ENCODE results near the gene BTD. TPM values are rescaled to one million over a fixed set of nuclear protein-coding genes. Genes with fewer than 3 reads are reported as not detected.

The BTD gene
- total RNA-seq, 1 donor from 2014 or later, result 13.1 TPM

GRCh38 chr3:15576475-15576874 lies 25.1 kb upstream of the BTD start:
- H3K4me1 Mint-ChIP-seq (ENCODE audit: unreplicated experiment), result no peaks in the 10 kb centered on the region
- peaks cover 9% of the 10 kb centered on the region for H3K36me3 Mint-ChIP-seq (ENCODE audit: low read depth, unreplicated experiment)
- TF ChIP-seq CTCF (IDR thresholded peaks at IDR 0.05; ENCODE audit: unreplicated experiment), result no peak
- H3K9me3 Mint-ChIP-seq (ENCODE audit: unreplicated experiment), result no peaks in the 10 kb centered on the region
- peaks cover 1% of the 10 kb centered on the region for H3K27me3 Mint-ChIP-seq (ENCODE audit: unreplicated experiment)
- H3K27ac Mint-ChIP-seq (ENCODE audit: unreplicated experiment), result no peak overlapping the region
- no peak for DNase-seq (ENCODE audit: low spot score)
- no peak overlapping the region for H3K4me3 Mint-ChIP-seq (ENCODE audit: unreplicated experiment)

GRCh38 chr3:15578289-15578867 lies 23.2 kb upstream of the BTD start:
- Mint-ChIP-seq H3K36me3 (ENCODE audit: low read depth, unreplicated experiment) (peaks cover 12% of the 10 kb centered on the region), H3K4me1 (ENCODE audit: unreplicated experiment) (no peaks in the 10 kb centered on the region), H3K4me3 (ENCODE audit: unreplicated experiment) (no peak overlapping the region), H3K27ac (ENCODE audit: unreplicated experiment) (no peak overlapping the region), H3K27me3 (ENCODE audit: unreplicated experiment) (peaks cover 1% of the 10 kb centered on the region), H3K9me3 (ENCODE audit: unreplicated experiment) (no peaks in the 10 kb centered on the region)
- no peak for DNase-seq (ENCODE audit: low spot score)
- no peak for TF ChIP-seq CTCF (IDR thresholded peaks at IDR 0.05; ENCODE audit: unreplicated experiment)

- no peaks in the 10 kb centered on the region for H3K4me1 Mint-ChIP-seq (ENCODE audit: unreplicated experiment)
- H3K4me3 Mint-ChIP-seq (ENCODE audit: unreplicated experiment), result no peak overlapping the region
- no peak overlapping the region for H3K27ac Mint-ChIP-seq (ENCODE audit: unreplicated experiment)
- peaks cover 12% of the 10 kb centered on the region for H3K36me3 Mint-ChIP-seq (ENCODE audit: low read depth, unreplicated experiment)
- H3K27me3 Mint-ChIP-seq (ENCODE audit: unreplicated experiment), result peaks cover 1% of the 10 kb centered on the region
- no peaks in the 10 kb centered on the region for H3K9me3 Mint-ChIP-seq (ENCODE audit: unreplicated experiment)
- DNase-seq (ENCODE audit: low spot score), result no peak
- TF ChIP-seq CTCF (IDR thresholded peaks at IDR 0.05; ENCODE audit: unreplicated experiment), result no peak
Measured at GRCh38 chr3:15579051-15579450, 22.5 kb upstream of the BTD start.

- no peak overlapping the region for H3K27ac Mint-ChIP-seq (ENCODE audit: unreplicated experiment)
- H3K27me3 Mint-ChIP-seq (ENCODE audit: unreplicated experiment), result peaks cover 1% of the 10 kb centered on the region
- no peaks in the 10 kb centered on the region for H3K4me1 Mint-ChIP-seq (ENCODE audit: unreplicated experiment)
- no peak for TF ChIP-seq CTCF (IDR thresholded peaks at IDR 0.05; ENCODE audit: unreplicated experiment)
- no peak for DNase-seq (ENCODE audit: low spot score)
- H3K9me3 Mint-ChIP-seq (ENCODE audit: unreplicated experiment), result no peaks in the 10 kb centered on the region
- peaks cover 16% of the 10 kb centered on the region for H3K36me3 Mint-ChIP-seq (ENCODE audit: low read depth, unreplicated experiment)
- peak overlapping the region; percentile 3 for H3K4me3 Mint-ChIP-seq (ENCODE audit: unreplicated experiment)
Measured at GRCh38 chr3:15581471-15582394, 19.8 kb upstream of the BTD start.

Data from endothelial cell (in vitro differentiated cells).